HG03558 (cell line): ENCODE measurements around the gene PYCARD.
"Not testable (repeated sequence)": the region's sequence is repeated elsewhere in the genome, so short reads cannot be mapped to it uniquely, and the experiment has no call there.

ENCODE experiments used
- ATAC-seq: cut with Tn5 transposase; IDR thresholded peaks from one replicate; pipeline ENCODE4 v1.9.1; 2021; ENCODE audit warnings: moderate number of reproducible peaks; ENCODE audit not compliant: unreplicated experiment; ENCODE audit errors: extremely low read depth

The PYCARD gene

DNA sequence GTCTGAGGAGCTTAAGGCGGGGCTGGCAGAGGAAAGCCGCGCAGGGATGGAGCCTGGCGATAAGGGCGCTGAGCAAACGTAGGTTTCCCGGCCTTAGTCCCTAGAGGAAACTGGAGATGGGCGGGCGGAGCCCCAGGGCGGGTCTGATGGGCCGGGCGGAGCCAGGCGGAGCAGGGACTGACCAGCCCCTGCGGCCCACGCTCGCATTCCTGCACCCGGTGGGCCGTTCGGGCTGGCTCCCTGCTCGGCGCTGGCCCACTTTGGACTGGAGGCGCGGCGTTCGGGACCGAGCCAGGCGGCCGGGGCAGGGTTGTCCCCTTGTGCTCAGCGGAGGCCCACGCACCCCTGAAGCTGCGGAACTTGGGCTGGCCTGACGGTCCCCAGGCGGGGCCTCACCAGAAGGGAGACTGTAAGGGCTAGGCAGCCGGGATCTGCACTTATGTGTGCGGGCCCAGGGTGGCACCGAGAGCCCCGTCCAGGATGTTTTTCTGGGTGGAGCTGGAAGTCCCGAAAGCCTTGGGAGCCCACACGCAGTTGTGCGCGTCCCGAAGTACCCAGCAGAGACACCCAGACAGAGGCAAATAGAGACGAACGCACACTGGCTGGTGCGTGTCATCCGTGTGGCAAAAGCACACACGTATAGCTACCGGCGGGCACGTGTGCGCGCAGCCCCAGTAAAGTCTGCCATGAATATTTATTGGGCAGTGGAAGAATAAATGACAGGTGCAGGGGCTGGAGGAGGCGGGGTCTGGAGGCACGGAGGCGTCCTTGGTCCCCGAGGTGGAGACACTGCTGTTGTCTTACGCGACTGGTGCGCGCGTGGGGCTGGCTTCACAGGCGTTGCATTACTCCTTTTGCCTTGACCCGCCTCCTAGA, 13.0 kb upstream of the PYCARD start:
- ATAC-seq, result no peak

DNA sequence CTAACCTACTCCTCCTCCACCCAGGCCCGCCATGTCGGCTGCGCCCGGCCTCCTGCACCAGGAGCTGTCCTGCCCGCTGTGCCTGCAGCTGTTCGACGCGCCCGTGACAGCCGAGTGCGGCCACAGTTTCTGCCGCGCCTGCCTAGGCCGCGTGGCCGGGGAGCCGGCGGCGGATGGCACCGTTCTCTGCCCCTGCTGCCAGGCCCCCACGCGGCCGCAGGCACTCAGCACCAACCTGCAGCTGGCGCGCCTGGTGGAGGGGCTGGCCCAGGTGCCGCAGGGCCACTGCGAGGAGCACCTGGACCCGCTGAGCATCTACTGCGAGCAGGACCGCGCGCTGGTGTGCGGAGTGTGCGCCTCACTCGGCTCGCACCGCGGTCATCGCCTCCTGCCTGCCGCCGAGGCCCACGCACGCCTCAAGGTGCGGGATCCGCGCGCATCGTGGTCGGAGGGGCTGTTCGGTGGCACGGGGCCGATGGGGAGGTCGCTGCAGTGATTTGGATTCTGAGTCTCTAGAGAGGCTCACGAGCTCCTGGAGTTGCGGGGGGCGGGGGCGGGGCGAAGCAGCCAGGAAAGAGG, 12.2 kb upstream of the PYCARD start:
- no peak for ATAC-seq

- no peak for ATAC-seq
Measured at GRCh38 chr16:31213877-31214707, 11.5 kb upstream of the PYCARD start, which contains the start of gene TRIM72. TSS of gene TRIM72 (plus strand) at chr16:31214119. CDS start at chr16:31214739, 620 bp downstream.

GRCh38 chr16:31213342-31213741, 10.8 kb upstream of the PYCARD start:
- no peak for ATAC-seq

GRCh38 chr16:31206776-31207175, 4.2 kb upstream of the PYCARD start:
- ATAC-seq, result no peak

GRCh38 chr16:31204871-31205666, 2.5 kb upstream of the PYCARD start:
- no peak for ATAC-seq

DNA sequence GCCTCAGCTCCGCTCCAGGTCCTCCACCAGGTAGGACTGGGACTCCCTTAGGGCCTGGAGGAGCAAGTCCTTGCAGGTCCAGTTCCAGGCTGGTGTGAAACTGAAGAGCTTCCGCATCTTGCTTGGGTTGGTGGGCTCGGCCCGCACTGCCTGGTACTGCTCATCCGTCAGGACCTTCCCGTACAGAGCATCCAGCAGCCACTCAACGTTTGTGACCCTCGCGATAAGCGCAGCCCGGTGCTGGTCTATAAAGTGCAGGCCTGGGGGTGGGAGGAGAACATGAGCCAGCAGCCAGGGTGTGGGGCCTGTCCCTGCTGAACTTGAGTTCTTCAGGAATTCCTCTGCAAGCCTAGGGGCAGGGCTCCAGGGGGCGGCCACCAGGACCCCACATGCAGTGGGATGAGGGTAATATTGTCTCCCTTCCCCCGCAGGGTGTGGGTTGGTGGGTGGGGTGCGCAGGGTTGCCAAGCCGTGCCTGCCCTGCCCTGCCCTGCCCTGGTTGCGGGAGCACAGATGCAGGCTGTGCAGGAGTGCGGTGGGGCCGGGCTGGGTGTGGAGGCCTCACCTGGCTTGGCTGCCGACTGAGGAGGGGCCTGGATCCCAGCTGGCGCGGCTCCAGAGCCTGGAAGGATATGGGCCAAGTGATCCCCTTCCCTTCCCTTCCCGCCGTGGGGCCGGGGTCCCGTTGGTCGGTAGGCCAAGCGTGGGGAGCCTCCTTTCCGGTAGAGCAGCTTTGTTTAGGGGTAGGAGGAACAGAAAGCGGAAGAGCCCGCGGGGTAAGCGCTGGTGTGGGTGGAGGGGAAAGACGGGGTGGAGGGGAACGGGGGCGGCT, 762 bp downstream of the PYCARD start:
- no peak for ATAC-seq

DNA sequence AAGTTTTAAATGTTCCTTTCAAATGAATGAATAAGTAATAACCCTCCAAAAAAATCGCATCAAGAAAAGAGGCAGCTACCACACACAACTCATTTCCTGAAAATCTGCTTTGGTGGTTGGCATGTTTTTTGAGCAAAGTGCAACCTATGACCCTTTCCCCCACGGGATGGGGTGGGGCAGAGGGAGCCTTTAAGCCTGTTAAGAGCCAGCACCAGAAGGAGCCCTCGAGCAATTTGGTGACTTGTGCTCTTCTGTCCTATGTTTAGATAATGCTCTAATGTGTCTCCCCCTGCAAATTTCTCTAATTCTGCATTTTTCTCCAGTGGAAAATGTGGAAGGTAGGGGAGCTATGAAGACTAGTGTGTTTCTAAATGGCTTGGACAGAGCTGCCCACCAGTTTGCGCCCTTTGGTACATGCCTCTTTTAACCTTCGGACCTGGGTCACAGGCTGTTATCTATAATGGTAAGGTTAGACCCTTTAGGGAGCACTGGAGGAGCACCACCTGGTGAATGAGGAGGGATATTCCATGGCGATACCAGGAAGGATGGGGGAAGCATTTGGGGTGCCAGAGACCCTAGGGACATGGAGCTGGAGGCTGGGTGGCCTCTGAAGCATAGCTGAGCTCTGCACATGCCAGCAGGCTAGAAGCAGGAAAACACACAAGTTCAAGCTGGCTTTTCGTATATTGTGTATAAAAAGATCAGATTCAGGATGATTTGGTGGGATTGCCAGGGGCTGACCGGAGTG, 1.6 kb downstream of the PYCARD start:
- ATAC-seq, result no peak

DNA sequence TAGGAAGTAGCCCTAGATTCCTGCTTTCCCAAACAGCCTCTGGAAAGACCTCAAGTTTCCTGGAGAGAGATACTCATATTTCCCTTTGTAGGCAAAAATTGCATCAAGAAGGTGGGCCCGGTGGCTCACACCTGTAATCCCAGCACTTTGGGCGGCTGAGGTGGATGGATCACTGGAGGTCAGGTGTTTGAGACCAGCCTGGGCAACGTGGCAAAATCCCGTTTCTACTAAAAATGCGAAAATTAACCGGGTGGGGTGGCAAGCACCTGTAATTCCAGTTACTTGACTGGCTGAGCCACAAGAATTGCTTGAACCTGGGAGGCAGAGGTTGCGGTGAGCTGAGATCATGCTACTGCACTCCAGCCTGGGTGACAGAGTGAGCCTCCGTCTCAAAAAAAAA, 2.4 kb downstream of the PYCARD start:
- ATAC-seq, result not testable (repeated sequence)

GRCh38 chr16:31199430-31200041, 3.0 kb downstream of the PYCARD start:
- ATAC-seq, result no peak

- ATAC-seq, result no peak
Measured at GRCh38 chr16:31198207-31198882, 4.2 kb downstream of the PYCARD start.

- no peak for ATAC-seq
Measured at GRCh38 chr16:31196324-31197088, 6.1 kb downstream of the PYCARD start.

GRCh38 chr16:31195861-31196260, 6.7 kb downstream of the PYCARD start:
- ATAC-seq, result not testable (repeated sequence)

DNA sequence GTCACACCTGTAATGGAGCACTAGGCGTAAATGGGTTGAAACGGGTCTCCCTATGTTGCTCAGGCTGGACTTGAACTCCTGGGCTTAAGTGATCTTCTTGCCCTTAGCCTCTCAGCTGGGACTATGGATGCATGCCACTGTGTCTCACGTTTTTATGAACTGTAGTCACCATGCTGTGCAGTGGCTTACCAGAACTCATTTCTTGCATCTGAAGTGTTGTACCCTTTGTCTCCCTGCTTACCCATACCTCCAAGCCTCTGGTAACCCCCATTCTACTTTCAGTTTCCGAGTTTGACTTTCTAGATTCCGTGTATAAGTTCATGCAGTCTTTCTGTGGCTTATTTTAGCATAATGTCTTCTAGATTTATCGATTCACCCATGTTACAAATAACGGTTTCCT, 7.7 kb downstream of the PYCARD start:
- ATAC-seq, result no peak

DNA sequence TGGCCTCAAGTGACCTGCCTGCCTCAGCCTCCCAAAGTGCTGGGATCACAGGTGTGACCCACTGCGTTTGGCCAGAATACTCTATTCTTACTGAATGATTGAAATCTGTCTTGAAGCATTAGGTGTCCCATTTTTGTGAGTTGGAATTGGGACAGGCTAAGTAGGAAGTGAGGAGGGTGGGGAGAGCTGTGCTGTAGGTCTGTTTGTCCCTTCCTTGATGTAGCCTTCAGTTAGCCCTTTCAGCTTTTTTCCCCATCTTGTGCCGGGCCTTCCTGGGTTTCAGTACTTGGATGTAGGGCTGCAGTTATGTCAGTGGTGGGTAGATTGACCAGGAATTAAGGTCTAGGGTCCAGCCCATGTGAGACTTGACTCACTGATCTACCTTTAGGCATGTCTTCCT, 8.7 kb downstream of the PYCARD start:
- ATAC-seq, result no peak

GRCh38 chr16:31192856-31193642, 9.5 kb downstream of the PYCARD start:
- ATAC-seq, result no peak
